ENCODE measurements around the gene ADGRL2.
A peak's percentile ranks its signal among the peaks of the same experiment; 100 is the strongest.

Gene ADGRL2

GRCh38 chr1:81811757-81812371 is 11.1 kb downstream of the ADGRL2 start:
- Histone ChIP-seq H4K8ac (ENCODE audit: low read length) (no peak overlapping the region), H2BK12ac (ENCODE audit: low read length in 2 of 2) (no peak overlapping the region), H3K14ac (ENCODE audit: low read length in 2 of 2) (no peak overlapping the region), H2BK120ac (ENCODE audit: low read depth, low read length) (no peak overlapping the region), H3K36me3 (ENCODE audit: control insufficient read depth in 1 of 2, insufficient read depth in 2 of 2, low read depth in 1 of 2, low read length in 2 of 2) (no peaks in the 10 kb centered on the region), H2AK5ac (ENCODE audit: low read length, severe bottlenecking) (no peak overlapping the region), H3K27ac (ENCODE audit: low read length, poor library complexity, severe bottlenecking) (no peak overlapping the region), H3K4me1 (ENCODE audit: control insufficient read depth, insufficient read depth, low read depth, low read length) (no peaks in the 10 kb centered on the region), H3K27me3 (ENCODE audit: control insufficient read depth in 1 of 2, insufficient read depth in 1 of 2, low read length in 2 of 2) (no peaks in the 10 kb centered on the region), H3K9ac (ENCODE audit: low read length) (peak overlapping the region; percentile 40), H3K4ac (ENCODE audit: low read depth in 1 of 2, low read length in 2 of 2) (no peak overlapping the region), H3K79me1 (replicated peaks; ENCODE audit: low read length, poor library complexity, severe bottlenecking) (no peaks in the 10 kb centered on the region), H2BK15ac (ENCODE audit: low read depth, poor library complexity, severe bottlenecking) (no peak overlapping the region), H3K23ac (ENCODE audit: low read length in 2 of 2) (no peak overlapping the region), H3K4me2 (ENCODE audit: low read length, poor library complexity, severe bottlenecking) (no peak overlapping the region), H4K91ac (ENCODE audit: low read length) (no peak overlapping the region), H2BK5ac (ENCODE audit: low read depth, low read length, poor library complexity, severe bottlenecking) (no peak overlapping the region), H2AFZ (ENCODE audit: low read depth, low read length) (no peak overlapping the region), H3K4me3 (ENCODE audit: insufficient read depth in 1 of 2, low read depth in 1 of 2, low read length in 2 of 2) (no peak overlapping the region), H3K18ac (ENCODE audit: low read depth in 1 of 2, low read length in 2 of 2) (no peak overlapping the region), H3K9me3 (ENCODE audit: control insufficient read depth, low read length) (no peaks in the 10 kb centered on the region)
- no peak for DNase-seq
- WGBS, result 70% methylated on average over 1 of the region's 3 CpGs

DNA sequence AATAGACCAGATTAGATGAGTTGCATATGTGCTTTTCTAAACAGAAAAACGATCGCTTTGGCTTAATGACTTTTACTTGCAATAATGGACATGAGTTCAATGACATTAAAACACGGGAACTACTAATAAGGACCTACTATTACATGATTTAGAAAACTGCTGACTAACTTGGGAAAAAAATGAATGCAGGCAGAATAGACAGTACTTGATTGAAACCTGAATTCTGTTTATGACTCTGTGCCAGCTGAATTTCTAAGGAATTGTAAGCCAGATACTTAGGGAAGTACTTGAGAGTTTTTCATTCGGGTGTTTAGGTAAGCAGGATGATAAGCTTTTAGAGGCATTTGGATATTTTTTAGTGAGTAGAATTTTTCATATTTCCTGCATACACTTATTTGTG is 12.0 kb downstream of the ADGRL2 start:
- Histone ChIP-seq H4K91ac (ENCODE audit: low read length) (no peak overlapping the region), H2BK12ac (ENCODE audit: low read length in 2 of 2) (no peak overlapping the region), H3K36me3 (ENCODE audit: control insufficient read depth in 1 of 2, insufficient read depth in 2 of 2, low read depth in 1 of 2, low read length in 2 of 2) (no peaks in the 10 kb centered on the region), H2BK5ac (ENCODE audit: low read depth, low read length, poor library complexity, severe bottlenecking) (no peak overlapping the region), H3K14ac (ENCODE audit: low read length in 2 of 2) (no peak overlapping the region), H2BK120ac (ENCODE audit: low read depth, low read length) (no peak overlapping the region), H3K18ac (ENCODE audit: low read depth in 1 of 2, low read length in 2 of 2) (no peak overlapping the region), H3K4me3 (ENCODE audit: insufficient read depth in 1 of 2, low read depth in 1 of 2, low read length in 2 of 2) (no peak overlapping the region), H3K4me2 (ENCODE audit: low read length, poor library complexity, severe bottlenecking) (no peak overlapping the region), H4K8ac (ENCODE audit: low read length) (no peak overlapping the region), H3K27me3 (ENCODE audit: control insufficient read depth in 1 of 2, insufficient read depth in 1 of 2, low read length in 2 of 2) (no peaks in the 10 kb centered on the region), H3K9me3 (ENCODE audit: control insufficient read depth, low read length) (no peaks in the 10 kb centered on the region), H2BK15ac (ENCODE audit: low read depth, poor library complexity, severe bottlenecking) (no peak overlapping the region), H2AFZ (ENCODE audit: low read depth, low read length) (no peak overlapping the region), H3K4ac (ENCODE audit: low read depth in 1 of 2, low read length in 2 of 2) (no peak overlapping the region), H3K9ac (ENCODE audit: low read length) (peak overlapping the region; percentile 40), H3K27ac (ENCODE audit: low read length, poor library complexity, severe bottlenecking) (no peak overlapping the region), H3K23ac (ENCODE audit: low read length in 2 of 2) (no peak overlapping the region), H3K79me1 (replicated peaks; ENCODE audit: low read length, poor library complexity, severe bottlenecking) (peaks cover 2% of the 10 kb centered on the region), H3K4me1 (ENCODE audit: control insufficient read depth, insufficient read depth, low read depth, low read length) (no peaks in the 10 kb centered on the region), H2AK5ac (ENCODE audit: low read length, severe bottlenecking) (no peak overlapping the region)
- peak; percentile 25 for DNase-seq
- 60% methylated on average over 1 of the region's 4 CpGs for WGBS

GRCh38 chr1:81813691-81814090 is 13.0 kb downstream of the ADGRL2 start:
- Histone ChIP-seq H4K8ac (ENCODE audit: low read length) (no peak overlapping the region), H3K4me2 (ENCODE audit: low read length, poor library complexity, severe bottlenecking) (no peak overlapping the region), H3K9ac (ENCODE audit: low read length) (no peak overlapping the region), H2BK15ac (ENCODE audit: low read depth, poor library complexity, severe bottlenecking) (no peak overlapping the region), H3K4me3 (ENCODE audit: insufficient read depth in 1 of 2, low read depth in 1 of 2, low read length in 2 of 2) (no peak overlapping the region), H3K18ac (ENCODE audit: low read depth in 1 of 2, low read length in 2 of 2) (no peak overlapping the region), H3K27ac (ENCODE audit: low read length, poor library complexity, severe bottlenecking) (no peak overlapping the region), H2AFZ (ENCODE audit: low read depth, low read length) (no peak overlapping the region), H3K14ac (ENCODE audit: low read length in 2 of 2) (no peak overlapping the region), H2BK120ac (ENCODE audit: low read depth, low read length) (no peak overlapping the region), H2BK5ac (ENCODE audit: low read depth, low read length, poor library complexity, severe bottlenecking) (no peak overlapping the region), H3K4ac (ENCODE audit: low read depth in 1 of 2, low read length in 2 of 2) (no peak overlapping the region), H3K36me3 (ENCODE audit: control insufficient read depth in 1 of 2, insufficient read depth in 2 of 2, low read depth in 1 of 2, low read length in 2 of 2) (no peaks in the 10 kb centered on the region), H2AK5ac (ENCODE audit: low read length, severe bottlenecking) (no peak overlapping the region), H2BK12ac (ENCODE audit: low read length in 2 of 2) (no peak overlapping the region), H3K79me1 (replicated peaks; ENCODE audit: low read length, poor library complexity, severe bottlenecking) (peaks cover 5% of the 10 kb centered on the region), H4K91ac (ENCODE audit: low read length) (no peak overlapping the region), H3K27me3 (ENCODE audit: control insufficient read depth in 1 of 2, insufficient read depth in 1 of 2, low read length in 2 of 2) (no peaks in the 10 kb centered on the region), H3K23ac (ENCODE audit: low read length in 2 of 2) (no peak overlapping the region), H3K4me1 (ENCODE audit: control insufficient read depth, insufficient read depth, low read depth, low read length) (no peaks in the 10 kb centered on the region), H3K9me3 (ENCODE audit: control insufficient read depth, low read length) (no peaks in the 10 kb centered on the region)
- no peak for DNase-seq
- WGBS, result no CpG with 5 or more reads among the region's 2 CpGs

- Histone ChIP-seq H4K8ac (ENCODE audit: low read length) (no peak overlapping the region), H2BK120ac (ENCODE audit: low read depth, low read length) (no peak overlapping the region), H3K4me3 (ENCODE audit: insufficient read depth in 1 of 2, low read depth in 1 of 2, low read length in 2 of 2) (no peak overlapping the region), H3K27me3 (ENCODE audit: control insufficient read depth in 1 of 2, insufficient read depth in 1 of 2, low read length in 2 of 2) (no peaks in the 10 kb centered on the region), H3K79me1 (replicated peaks; ENCODE audit: low read length, poor library complexity, severe bottlenecking) (peaks cover 9% of the 10 kb centered on the region), H3K4ac (ENCODE audit: low read depth in 1 of 2, low read length in 2 of 2) (no peak overlapping the region), H2AFZ (ENCODE audit: low read depth, low read length) (no peak overlapping the region), H3K9ac (ENCODE audit: low read length) (no peak overlapping the region), H3K27ac (ENCODE audit: low read length, poor library complexity, severe bottlenecking) (no peak overlapping the region), H3K4me2 (ENCODE audit: low read length, poor library complexity, severe bottlenecking) (no peak overlapping the region), H2BK12ac (ENCODE audit: low read length in 2 of 2) (no peak overlapping the region), H2BK5ac (ENCODE audit: low read depth, low read length, poor library complexity, severe bottlenecking) (no peak overlapping the region), H2BK15ac (ENCODE audit: low read depth, poor library complexity, severe bottlenecking) (no peak overlapping the region), H3K23ac (ENCODE audit: low read length in 2 of 2) (no peak overlapping the region), H2AK5ac (ENCODE audit: low read length, severe bottlenecking) (no peak overlapping the region), H3K36me3 (ENCODE audit: control insufficient read depth in 1 of 2, insufficient read depth in 2 of 2, low read depth in 1 of 2, low read length in 2 of 2) (no peaks in the 10 kb centered on the region), H3K4me1 (ENCODE audit: control insufficient read depth, insufficient read depth, low read depth, low read length) (no peaks in the 10 kb centered on the region), H4K91ac (ENCODE audit: low read length) (no peak overlapping the region), H3K18ac (ENCODE audit: low read depth in 1 of 2, low read length in 2 of 2) (no peak overlapping the region), H3K9me3 (ENCODE audit: control insufficient read depth, low read length) (no peaks in the 10 kb centered on the region), H3K14ac (ENCODE audit: low read length in 2 of 2) (no peak overlapping the region)
- WGBS, result 100% methylated on average over 1 of the region's 4 CpGs
- DNase-seq, result no peak
These were observed 18.9 kb downstream of the ADGRL2 start for GRCh38 chr1:81819613-81820012.
